Neural crest cell (in vitro differentiated cells): ENCODE measurements around the gene RAB11FIP3. TPM values are rescaled to one million over a fixed set of nuclear protein-coding genes. Genes with fewer than 3 reads are reported as not detected.

Experiments
- DNase-seq: peaks from one replicate; pipeline ENCODE4 v3.0.0; 2021; ENCODE audit warnings: low read depth, mixed read lengths, low spot score
- H3K27ac Mint-ChIP-seq: one replicate; pipeline ENCODE4 v1.8.0; 2021; ENCODE audit warnings: mild to moderate bottlenecking, mixed read lengths; ENCODE audit not compliant: unreplicated experiment
- H3K27me3 Mint-ChIP-seq: 2 replicates; pipeline ENCODE4 v1.8.0; 2021; ENCODE audit warnings: low read depth, mild to moderate bottlenecking, mixed read lengths
- H3K36me3 Mint-ChIP-seq: 2 replicates; pipeline ENCODE4 v1.8.0; 2021; ENCODE audit warnings: low read depth, mild to moderate bottlenecking, mixed read lengths
- H3K4me1 Mint-ChIP-seq: 2 replicates; pipeline ENCODE4 v1.8.0; 2021; ENCODE audit warnings: mixed read lengths
- H3K4me3 Mint-ChIP-seq: one replicate; pipeline ENCODE4 v1.8.0; 2021; ENCODE audit warnings: mild to moderate bottlenecking, mixed read lengths
- H3K9me3 Mint-ChIP-seq: 2 replicates; pipeline ENCODE4 v1.8.0; 2021; ENCODE audit warnings: mixed read lengths
- CTCF ChIP-seq: fragments of 200-600 bp; sonication (generic); conservative IDR thresholded peaks from 2 replicates; pipeline ENCODE4 v1.5.0; 2021; ENCODE audit warnings: antibody characterized with exemption, mild to moderate bottlenecking
- total RNA-seq: library from RNA; stranded (reverse); gene quantifications from 2 replicates; pipeline ENCODE4 v1.2.1, GENCODE V29; 2021

Gene RAB11FIP3
- total RNA-seq, 1 donor from 2014 or later = 72.2 TPM

- no peak for DNase-seq
- no peaks in the 10 kb centered on the region for H3K36me3 Mint-ChIP-seq
- H3K4me3 Mint-ChIP-seq = no peak overlapping the region
- TF ChIP-seq CTCF = no peak
- H3K27me3 Mint-ChIP-seq = peaks cover 43% of the 10 kb centered on the region
- no peaks in the 10 kb centered on the region for H3K9me3 Mint-ChIP-seq
- H3K27ac Mint-ChIP-seq = no peak overlapping the region
- peaks cover 4% of the 10 kb centered on the region for H3K4me1 Mint-ChIP-seq
These were observed 136.0 kb downstream of the RAB11FIP3 start for GRCh38 chr16:561413-561794.

- peaks cover 42% of the 10 kb centered on the region for H3K27me3 Mint-ChIP-seq
- no peak for TF ChIP-seq CTCF
- no peak for DNase-seq
- H3K4me1 Mint-ChIP-seq = peaks cover 8% of the 10 kb centered on the region
- no peaks in the 10 kb centered on the region for H3K36me3 Mint-ChIP-seq
- H3K27ac Mint-ChIP-seq = no peak overlapping the region
- H3K9me3 Mint-ChIP-seq = no peaks in the 10 kb centered on the region
- H3K4me3 Mint-ChIP-seq = peak overlapping the region; percentile 27
These were observed 136.8 kb downstream of the RAB11FIP3 start for GRCh38 chr16:561957-562938.

- H3K27ac Mint-ChIP-seq = no peak overlapping the region
- peak overlapping the region; percentile 27 for H3K4me3 Mint-ChIP-seq
- no peak for TF ChIP-seq CTCF
- DNase-seq = no peak
- peaks cover 36% of the 10 kb centered on the region for H3K27me3 Mint-ChIP-seq
- no peaks in the 10 kb centered on the region for H3K9me3 Mint-ChIP-seq
- peaks cover 8% of the 10 kb centered on the region for H3K4me1 Mint-ChIP-seq
- H3K36me3 Mint-ChIP-seq = no peaks in the 10 kb centered on the region
These were observed 137.7 kb downstream of the RAB11FIP3 start for GRCh38 chr16:563072-563644.

GRCh38 chr16:564690-565418 is 139.4 kb downstream of the RAB11FIP3 start:
- no peak overlapping the region for H3K4me3 Mint-ChIP-seq
- no peak overlapping the region for H3K27ac Mint-ChIP-seq
- peaks cover 12% of the 10 kb centered on the region for H3K4me1 Mint-ChIP-seq
- TF ChIP-seq CTCF = no peak
- H3K36me3 Mint-ChIP-seq = no peaks in the 10 kb centered on the region
- H3K27me3 Mint-ChIP-seq = peaks cover 23% of the 10 kb centered on the region
- DNase-seq = no peak
- no peaks in the 10 kb centered on the region for H3K9me3 Mint-ChIP-seq
